DMS53 treated with DMSO at 0.1 percent for 48 hours (cell line): ENCODE measurements around the gene CHST11.

ENCODE experiments used
- DNase-seq: peaks from one replicate; lab custom pipeline; 2025; ENCODE audit not compliant: unreplicated experiment; lab: John Stamatoyannopoulos, UW

CHST11 gene

DNA sequence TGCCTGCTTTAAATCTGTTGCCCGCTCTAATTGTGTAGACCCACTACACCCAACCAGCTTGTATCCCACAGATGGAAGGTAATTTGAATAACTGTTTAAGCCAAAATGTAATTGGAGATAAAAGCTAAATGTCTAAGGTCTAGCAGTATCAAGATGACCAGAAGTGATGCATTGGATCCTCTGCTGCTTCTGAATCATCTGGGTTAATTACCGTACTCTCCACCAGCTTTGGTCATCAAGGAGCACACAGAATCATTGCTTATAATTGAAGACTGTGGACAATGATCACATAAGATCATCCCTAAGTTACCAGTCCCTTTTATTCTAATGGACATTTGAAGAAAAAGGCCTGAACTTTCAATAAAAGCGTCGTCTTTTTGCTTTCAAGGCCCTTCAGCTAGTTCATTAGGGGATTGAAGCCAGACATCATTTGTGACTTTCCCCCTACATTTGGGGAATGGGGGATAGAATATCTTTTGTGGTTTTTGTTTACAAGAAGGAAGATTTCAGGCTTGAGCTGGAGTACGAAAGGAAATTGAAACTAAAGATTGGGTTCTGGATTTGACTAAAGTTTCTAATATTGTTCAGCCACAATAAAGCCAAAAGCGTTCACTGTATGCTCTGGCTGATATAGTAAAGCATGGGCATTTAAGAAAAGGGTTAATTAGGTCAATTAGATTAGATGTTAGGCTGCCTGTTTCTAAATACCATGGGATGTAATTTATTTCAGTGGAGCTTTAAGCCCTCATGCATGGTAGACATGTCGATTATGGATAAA lies 123.2 kb downstream of the CHST11 start:
- no peak for DNase-seq

DNA sequence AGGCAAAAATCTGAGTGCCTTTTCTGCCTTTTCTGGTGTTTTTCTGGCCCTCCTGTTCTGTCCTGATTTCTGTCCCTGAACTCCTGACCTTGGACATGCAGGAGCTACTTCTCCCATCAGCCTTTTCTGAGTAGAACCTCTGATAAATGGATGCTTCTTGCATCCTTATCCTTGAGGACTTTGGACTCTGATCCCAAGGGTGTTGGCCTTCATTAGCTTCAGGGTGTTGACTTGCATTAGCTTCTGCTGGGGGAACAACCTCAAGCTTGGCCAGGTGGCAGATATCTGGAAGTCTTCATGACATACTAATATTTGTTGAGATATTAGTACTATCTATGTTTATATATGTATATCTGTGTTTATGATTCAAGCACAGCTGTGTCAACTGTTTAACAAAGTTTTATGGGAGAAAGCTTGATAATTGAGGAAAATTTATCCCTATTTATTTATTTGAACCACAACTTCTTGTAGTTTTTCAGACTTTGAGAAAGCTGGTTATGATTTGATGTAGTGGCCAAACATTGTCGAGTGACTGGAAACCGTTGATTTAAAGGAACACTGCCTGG lies 124.3 kb downstream of the CHST11 start:
- no peak for DNase-seq

DNA sequence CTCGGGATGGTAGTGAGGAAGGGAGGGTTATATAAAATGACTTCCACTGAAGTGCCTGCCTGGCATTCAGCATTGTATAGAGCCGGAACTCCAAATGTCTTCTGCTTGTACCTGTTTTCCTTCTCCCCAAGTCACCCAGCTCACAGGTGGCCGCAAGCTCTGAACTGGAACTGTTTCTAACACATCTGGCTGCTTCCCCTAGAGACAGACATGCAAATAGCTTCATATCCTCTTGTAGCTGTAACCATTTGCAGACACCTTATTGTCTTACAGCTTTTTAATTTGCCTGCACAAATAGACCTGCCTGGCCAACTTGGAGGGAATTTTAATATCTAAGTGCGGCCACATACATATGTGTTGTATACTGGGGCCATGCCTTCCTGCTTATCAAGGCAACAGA lies 126.0 kb downstream of the CHST11 start:
- DNase-seq: no peak

DNA sequence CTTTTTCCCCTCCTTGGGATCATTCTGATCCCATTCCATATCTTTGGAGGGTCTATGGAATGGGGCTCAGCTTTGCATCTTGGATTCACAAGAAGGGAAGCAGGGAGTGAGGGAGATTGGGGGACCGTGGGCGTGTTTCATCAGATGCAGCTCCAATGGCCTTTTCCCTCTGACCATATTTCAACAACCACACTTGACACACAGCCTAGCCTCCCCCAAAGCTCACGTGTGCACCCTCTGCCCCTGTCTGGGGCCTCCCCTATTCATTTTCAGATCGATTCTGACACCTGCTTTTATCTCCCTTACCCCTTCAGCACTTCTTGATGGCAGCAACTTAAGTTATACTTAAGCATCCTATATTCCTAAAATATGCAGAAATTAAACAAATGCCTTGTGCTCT lies 126.6 kb downstream of the CHST11 start:
- no peak for DNase-seq

DNA sequence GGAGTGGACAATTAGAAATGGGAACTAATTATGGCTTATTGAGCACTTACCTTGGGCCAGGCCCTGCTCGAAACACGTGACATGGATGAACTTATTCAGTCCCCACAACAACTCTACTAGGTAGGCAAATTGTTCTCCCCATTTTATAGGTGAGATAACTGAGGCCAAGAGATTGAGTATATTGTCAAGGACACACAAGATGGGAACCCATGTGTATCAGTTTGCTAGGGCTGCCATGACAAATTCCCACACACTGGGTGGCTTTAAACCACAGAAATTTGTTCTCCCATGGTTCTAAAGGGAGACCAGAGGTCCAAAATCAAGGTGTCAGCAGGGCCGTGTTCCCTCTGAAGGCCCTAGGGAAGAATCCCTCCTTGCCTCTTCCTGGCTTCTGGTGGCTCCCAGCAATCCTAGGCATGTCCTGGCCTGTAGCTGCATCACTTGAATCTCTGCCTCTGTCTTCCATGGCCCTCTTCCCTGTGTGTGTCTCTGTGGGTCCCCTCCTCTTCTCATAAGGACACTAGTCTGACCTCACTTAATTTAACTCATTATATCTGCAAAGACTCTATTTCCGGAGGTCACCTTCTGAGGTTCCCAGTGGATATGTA lies 128.8 kb downstream of the CHST11 start:
- DNase-seq: no peak

DNA sequence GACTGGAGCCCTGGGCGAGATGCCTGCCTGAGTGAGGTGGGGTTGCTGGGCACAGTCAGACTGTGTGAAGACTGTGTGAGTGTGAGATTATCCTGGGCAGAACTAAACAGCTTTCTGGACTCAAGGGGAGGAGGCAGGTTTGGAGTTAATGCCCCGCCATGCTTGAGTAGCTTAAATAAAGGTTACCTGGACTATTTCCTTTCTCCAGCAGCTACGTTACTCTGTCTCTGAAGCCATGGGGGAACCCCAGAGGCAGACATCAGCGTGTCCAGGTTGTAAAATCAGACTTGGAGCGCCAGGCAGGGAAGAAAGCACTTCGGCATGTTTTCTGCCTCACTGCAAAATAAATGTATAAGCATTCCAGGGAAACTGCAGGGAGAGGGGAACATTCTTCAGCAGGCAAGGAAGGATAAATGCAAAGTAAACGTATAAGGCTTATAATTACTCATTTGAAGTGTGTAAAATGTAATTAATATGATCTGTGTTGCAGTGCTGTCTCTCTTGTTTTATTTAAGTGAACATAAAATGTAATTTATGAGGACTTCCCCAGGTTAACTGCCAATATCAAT lies 129.7 kb downstream of the CHST11 start:
- no peak for DNase-seq

DNA sequence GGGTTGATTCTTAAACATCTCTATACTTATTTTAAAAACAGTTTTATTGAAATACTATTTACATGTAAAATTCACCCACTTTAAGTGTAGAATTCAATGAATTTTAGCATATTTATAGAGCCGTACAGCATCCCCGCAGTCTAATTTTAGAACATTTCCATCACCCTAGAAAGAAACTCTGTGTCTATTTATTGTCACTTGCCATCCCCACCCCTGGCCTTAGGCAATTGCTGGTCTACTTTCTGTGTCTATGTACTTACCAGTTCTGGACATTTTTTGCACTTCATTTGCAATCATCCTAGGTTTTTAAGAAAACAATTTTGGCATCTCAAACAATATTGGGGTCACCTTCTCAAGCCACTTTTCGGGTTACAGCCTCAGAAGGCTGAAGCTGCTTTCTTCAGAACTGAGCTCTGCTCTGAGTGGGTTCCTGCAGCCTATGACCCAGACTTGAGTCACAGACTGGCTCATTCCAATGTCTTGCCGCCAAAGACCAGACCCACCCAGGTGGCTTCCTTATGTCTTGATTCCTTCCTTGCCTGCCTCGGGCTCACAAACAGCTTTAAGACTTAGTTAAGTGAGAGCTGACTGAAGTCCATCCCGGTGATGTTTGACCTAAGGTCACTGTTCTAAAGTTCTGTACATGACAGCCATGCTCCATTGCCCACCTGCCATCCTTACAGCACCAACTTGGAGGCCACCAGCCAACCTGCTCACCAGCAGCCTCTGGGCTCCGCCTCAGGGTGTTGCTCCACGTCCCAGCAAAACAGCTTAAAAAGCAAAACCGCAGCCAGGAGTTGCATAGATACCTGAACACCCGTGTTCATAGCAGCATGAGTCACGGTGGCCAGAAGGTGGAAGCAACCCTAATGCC lies 131.5 kb downstream of the CHST11 start:
- no peak for DNase-seq

DNA sequence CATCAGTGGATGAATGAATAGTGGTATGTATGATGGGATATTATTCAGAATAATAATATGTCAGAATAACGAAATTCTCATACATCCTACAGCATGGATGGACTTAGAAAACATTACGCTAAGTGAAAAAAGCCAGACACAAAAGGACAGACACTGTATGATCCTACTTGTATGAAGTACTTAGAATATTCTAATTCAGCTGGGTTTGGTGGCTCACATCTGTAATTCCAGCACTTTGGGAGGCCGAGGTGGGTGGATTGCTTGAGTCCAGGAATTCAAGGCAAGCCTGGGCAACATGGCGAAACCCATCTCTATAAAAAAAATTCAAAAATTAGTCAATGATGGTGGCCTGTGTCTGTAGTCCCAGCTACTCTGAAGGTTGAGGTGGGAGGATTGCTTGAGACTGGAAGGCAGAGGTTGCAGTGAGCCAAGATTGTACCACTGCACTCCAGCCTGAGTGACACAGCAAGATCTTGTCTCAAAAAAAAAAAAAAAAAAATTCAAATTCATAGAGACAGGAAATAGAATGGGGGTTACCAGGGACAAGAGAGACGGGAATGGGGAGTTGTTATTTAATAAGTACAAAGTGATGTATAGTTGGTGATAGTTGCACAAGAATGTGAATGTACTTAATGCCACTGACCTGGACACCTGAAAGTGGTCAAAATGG lies 132.3 kb downstream of the CHST11 start:
- no peak for DNase-seq

DNA sequence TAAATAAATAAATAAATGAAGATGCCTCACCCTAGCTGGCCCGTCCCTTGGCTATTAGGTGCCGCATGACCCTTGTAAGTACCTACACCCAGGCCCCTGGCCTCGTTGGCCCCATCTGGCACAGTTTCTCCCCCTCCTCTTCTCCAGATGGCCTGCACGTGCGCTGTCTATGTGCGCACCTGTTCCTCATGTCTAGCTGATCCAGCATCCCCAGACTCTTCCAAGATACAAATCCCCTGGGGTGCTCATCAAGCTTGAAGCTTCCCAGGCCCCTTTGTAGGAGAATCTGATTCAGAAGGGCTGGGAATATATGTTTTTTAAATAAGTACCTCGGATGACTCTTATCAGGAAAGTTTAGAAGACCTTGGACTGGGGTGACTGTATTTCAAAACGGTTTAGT lies 133.3 kb downstream of the CHST11 start:
- DNase-seq: no peak

DNA sequence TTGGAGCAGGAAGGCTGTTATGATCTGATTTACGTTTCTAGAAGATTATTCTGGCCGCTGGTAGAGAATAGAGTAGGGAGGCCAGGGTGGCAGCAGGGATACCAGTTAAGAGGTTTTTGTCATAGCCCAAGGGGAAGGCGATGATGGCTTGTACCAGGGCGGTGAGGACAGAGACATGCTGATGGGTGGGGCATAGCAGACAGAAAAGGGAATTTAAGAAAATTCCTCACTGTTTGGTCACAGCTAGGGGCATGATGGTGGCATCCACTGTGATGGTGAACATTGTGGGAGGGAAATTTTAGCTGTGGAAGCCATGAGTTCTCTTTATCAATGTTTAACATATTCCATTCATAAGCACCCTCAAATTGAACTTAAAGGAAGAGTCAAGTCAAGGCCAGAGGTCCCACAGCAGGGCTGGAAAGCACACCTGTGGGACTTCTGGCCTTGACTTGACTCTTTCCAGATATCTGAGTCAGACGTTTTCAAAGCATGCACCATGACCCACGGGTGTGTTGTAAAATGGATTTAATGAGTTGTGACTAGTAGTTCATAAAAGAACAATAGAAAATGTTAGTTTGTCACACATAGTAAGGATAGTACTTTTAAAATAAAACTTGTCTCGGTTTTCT lies 134.6 kb downstream of the CHST11 start:
- DNase-seq: no peak

DNA sequence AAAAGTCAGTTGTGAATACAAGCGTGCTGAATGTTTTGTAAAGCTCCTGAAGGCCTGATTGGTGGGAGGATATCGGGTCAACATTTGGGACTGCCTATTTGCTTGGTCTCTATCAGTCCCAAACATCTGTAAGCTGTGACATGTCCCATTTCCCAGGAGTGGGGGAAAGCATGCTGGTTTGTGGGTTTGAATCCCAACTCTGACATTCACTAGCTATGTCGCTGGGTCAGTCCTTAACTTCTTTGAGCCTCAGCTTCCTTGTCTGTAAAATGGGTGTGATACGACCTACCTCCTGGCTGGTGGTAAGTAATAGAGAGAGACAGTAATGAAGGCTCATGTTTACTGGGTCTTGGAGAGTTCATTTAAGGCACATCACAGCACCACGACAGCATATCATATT lies 136.7 kb downstream of the CHST11 start:
- DNase-seq: no peak

DNA sequence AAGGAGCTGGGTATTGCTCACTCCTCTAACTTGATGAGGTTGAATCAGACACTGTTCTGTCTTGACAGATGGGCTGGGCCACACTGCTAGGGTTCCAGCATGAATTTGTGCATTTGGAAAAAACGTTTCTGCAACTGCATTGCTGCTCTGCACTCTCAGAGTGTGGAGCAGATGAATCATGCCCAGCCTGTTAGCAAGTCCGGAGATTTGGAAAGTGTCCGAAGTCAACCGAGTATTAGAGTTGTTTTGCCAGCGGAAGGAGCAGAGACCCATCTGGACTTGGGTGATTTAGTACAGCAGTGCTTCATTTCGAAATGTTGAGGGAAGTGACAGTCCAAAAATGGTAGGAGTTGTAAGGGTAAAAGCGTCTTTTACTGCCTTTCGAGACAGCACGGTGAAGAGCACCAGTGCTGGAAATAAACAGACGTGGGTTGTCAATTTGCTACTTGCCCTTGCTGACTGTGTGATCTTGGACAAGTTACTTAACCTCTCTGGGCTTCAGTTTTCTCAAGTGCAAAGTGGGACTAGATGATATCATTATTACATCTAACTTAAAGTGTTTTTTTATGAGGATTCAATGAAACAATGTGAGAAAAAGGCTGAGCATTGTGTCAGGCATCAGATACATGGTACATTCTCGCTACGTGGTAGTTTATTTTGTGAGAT lies 139.5 kb downstream of the CHST11 start:
- DNase-seq: no peak

DNA sequence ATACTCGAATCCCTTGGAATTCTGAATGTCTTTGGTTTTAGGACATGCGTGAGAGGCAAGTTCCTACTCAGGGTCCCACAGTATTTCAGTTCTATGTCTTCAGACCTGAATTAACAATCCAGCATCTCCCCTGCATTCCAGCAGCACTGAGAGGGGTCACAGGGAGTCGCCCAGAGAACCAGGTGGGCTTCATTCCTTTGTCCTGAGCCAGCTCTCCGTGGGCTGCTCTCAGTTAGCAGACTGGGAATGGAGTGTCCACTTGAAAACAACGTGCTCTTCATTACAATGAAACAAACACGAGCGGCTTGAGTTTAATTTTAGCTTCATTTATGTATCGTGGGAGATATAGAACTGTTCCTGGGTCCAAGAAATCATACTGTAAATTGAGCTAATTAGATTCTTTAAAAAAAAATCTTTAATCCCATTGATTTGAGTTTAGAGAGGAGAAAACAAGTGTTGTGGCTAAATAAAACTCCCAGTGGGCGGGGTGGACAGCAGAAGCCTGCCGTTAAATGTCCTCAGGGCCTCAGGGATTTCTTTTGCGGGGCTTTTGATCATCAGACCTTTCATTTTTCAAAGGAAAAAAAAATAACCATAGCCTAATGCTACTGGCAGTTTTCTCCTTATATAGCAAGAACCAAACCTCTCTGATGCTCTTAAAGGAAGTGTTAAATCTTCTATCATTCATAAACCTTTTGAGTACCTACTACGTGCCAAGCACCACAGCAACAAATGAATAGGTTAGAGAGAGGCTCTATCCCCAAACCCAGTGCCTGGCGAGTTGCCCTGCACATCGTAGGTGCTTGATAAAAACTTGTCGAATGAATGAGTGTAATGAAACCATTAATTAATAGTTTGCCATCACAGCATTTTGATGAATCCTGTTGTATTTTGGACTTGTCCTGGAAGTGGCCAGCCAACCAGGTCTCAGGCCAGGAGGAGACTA lies 140.4 kb downstream of the CHST11 start:
- no peak for DNase-seq

DNA sequence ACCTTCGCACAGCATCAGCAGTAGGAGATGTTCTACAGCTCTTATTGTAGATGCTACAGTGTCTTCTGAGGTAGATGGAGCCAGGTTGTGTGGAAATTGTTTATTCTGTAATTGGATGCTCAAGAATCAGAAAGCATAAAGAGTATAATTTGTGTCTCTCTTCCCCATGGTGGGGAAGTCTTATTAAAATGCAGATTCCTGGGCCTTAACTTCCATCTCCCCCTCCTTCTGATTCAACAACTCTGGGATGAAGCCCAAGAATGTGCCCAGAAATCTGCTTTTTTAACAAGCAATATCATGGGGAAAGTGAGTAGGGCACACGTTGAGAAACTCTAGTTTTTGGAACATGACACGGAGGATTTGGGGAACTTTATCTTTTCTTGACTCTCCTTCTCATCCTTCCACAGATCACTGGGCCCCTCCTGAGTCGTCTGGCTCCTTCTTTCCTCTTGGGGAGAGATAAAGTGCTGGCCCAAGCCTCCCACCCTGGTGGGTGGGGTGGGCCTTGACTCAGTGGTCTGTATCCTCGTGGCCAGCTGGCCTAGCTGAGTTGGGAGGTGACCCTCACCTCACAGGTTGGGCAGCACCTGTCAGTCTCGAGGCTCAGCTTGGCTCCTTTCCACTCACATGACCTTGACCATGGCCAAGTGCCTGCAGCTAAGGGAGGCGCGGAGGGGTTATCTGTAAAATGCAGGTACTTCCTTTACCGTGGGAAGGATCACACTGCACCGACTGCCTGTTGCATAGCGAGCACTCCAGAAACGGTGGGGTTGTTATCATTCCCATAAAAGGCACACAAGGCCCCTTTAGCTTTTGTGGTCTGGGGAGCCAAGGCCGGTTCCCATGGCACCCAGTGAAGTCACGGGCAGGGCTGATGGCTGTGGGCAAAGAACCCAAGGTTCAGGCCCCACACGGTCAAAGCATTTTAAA lies 141.9 kb downstream of the CHST11 start:
- DNase-seq: no peak

DNA sequence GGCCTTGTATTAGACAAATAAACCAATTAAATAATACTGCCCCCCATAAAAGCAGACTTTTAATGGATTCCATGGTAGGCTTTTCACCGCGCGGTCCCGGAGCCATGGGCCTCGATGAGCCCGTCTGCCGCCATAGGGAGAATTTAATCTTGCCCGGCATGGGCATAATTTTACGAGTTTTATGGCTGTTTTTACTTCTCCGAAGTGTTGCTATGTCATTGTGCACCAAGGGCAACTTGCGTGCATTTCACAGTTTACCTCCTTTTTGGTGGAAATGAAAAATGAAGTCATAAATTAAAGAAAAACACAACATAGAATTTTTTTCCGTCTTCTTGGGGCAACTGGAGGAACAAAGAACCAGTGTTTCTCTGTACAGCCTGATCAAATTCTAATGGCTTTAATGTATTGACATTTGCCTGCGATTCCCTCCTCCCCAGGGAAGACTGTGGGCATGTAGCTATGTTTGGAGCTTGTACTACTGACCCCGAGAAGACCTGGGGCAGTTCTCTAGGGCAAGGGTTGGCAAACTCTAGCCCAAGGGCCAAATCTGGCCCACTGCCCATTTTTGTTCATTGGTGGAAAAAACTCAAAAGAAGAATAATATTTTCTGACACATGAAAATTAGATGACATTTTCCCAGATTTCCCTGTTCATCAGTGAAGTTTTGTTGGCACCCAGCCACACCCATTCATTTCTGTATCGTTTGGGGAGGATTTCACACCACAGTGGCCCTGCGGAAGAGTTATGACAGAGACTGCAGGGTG lies 142.7 kb downstream of the CHST11 start:
- no peak for DNase-seq

DNA sequence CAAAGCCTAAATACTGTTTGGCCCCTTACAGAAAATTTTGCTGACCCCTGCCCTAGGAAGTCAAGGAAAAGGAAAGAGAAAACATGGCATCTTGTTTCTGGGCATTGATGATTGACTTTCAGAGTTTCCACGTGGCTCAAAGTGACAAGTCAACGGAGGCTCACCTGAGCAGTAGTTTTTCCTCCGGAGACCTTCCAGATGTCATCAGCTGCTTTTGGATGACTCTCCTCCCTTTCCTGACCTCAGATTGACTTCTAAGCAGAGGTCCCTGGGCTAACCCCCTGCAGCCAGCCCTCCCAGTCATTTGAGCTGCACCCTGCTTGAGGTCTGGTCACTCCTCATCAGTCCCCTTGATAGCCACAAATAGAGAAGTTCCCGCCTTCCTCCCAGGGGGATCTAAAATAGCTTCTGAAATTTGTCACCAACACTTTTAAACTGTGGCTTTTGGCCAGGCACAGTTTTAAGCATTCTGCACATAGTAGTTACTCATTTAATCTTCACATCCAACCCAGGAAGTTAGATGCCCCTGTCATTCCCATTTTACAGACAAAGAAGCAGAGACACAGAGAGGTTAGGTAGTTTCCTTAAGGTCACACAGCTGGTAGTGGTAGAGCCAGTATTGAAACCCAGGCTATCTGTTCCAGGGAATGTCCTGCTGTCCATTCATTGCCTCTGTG lies 143.4 kb downstream of the CHST11 start:
- DNase-seq: no peak
